Body of pancreas (tissue), 4 donors: ENCODE data around the gene TBX4. TPM values are rescaled to one million over a fixed set of nuclear protein-coding genes. Genes with fewer than 3 reads are reported as not detected.
"Not testable (repeated sequence)": the region's sequence is repeated elsewhere in the genome, so short reads cannot be mapped to it uniquely, and the experiment has no call there.

Experiments used
- ATAC-seq: fragments of 150-250 bp; one replicate; pipeline ENCODE4 v1.9.1; 2016
- DNase-seq, 4 donors: peaks; one replicate each; pipeline ENCODE4 v3.0.0-alpha.2; 2019
- H3K27ac ChIP-seq, 4 donors: fragments of 200-600 bp; sonication (generic); 1 replicate in 3 of 4; 2 replicates in 1 of 4; pipeline versions ENCODE4 v1.5.1 to v1.6.1; 2016 to 2019; ENCODE audit warnings: mild to moderate bottlenecking in 1 of 4, mixed read lengths in 1 of 4, moderate library complexity in 1 of 4
- H3K27me3 ChIP-seq, 2 donors: fragments of 200-600 bp; sonication (generic); one replicate each; pipeline ENCODE4 v1.6.0; 2016; ENCODE audit warnings: mild to moderate bottlenecking in 1 of 2
- H3K36me3 ChIP-seq, 2 donors: fragments of 200-600 bp; sonication (generic); replicated peaks in 1 of 2; 2 replicates each; pipeline ENCODE4 v1.5.1; 2016; ENCODE audit warnings: low read depth in 2 of 2; ENCODE audit not compliant: insufficient read depth in 1 of 2
- H3K4me1 ChIP-seq: fragments of 200-600 bp; sonication (generic); one replicate; pipeline ENCODE4 v1.6.0; 2016
- H3K4me3 ChIP-seq, 2 donors: fragments of 200-600 bp; sonication (generic); 1 replicate in 1 of 2; 2 replicates in 1 of 2; pipeline ENCODE4 v1.5.1; 2016 to 2019
- H3K9me3 ChIP-seq, 3 donors: fragments of 200-600 bp; sonication (generic); 1 replicate in 2 of 3; 2 replicates in 1 of 3; pipeline ENCODE4 v1.5.1; 2016
- CTCF ChIP-seq, 7 experiments: fragments of 450-650 bp in 4 of 7; fragments of 200-600 bp in 3 of 7; sonication (generic) in 3 of 7; IDR thresholded peaks; one replicate each; pipeline ENCODE4 v1.5.1; 2016 to 2019; ENCODE audit warnings: antibody characterized with exemption in 7 of 7
- POLR2A ChIP-seq, 3 donors: fragments of 450-650 bp; IDR thresholded peaks; one replicate each; pipeline ENCODE4 v1.6.1; 2016; ENCODE audit warnings: antibody characterized with exemption in 3 of 3, mild to moderate bottlenecking in 2 of 3
- WGBS, 2 donors: methylation state at CpG; one replicate each; pipeline ENCODE4 v1.1.5; 2017; 5-methylcytosine and 5-hydroxymethylcytosine counted together
- intact Hi-C: fragments of 100-400 bp; cut with DNase I; formaldehyde crosslinking; loops from one replicate; pipeline ENCODE4 v1.15.1; 2023
- total RNA-seq, 2 donors: library from RNA; depleted of rRNA; stranded (reverse); fragments of >200 nt; gene quantifications; one replicate each; pipeline ENCODE4 v1.1.0, GENCODE V29; 2016

The TBX4 gene
- total RNA-seq, 2 donors from 2014 or later = not detected

GRCh38 chr17:61504697-61505096 lies 52.5 kb downstream of the TBX4 start:
- Histone ChIP-seq H3K27ac (no peak overlapping the region), H3K36me3 (no peaks in the 10 kb centered on the region), H3K4me1 (no peaks in the 10 kb centered on the region), H3K9me3 (no peaks in the 10 kb centered on the region), H3K27me3 (no peaks in the 10 kb centered on the region), H3K4me3 (no peak overlapping the region)
- TF ChIP-seq CTCF (IDR thresholded peaks at IDR 0.05) = no peak
- no peak for TF ChIP-seq POLR2A (IDR thresholded peaks at IDR 0.05)
- WGBS, 2 donors = 51 to 62% methylated on average over 2 of the region's 2 CpGs
- intact Hi-C loops = no loop called here
- no peak for DNase-seq
- no peak for ATAC-seq

GRCh38 chr17:61505846-61506627 lies 53.8 kb downstream of the TBX4 start:
- intact Hi-C loops = no loop called here
- no peak overlapping the region for H3K4me3 ChIP-seq
- no peaks in the 10 kb centered on the region for H3K36me3 ChIP-seq
- DNase-seq = no peak
- H3K27ac ChIP-seq = no peak overlapping the region
- WGBS, 2 donors = 64 to 72% methylated on average over 11 of the region's 11 CpGs
- no peak for ATAC-seq
- H3K27me3 ChIP-seq = no peaks in the 10 kb centered on the region
- no peak for TF ChIP-seq CTCF (IDR thresholded peaks at IDR 0.05)
- no peak for TF ChIP-seq POLR2A (IDR thresholded peaks at IDR 0.05)
- H3K9me3 ChIP-seq = no peaks in the 10 kb centered on the region
- H3K4me1 ChIP-seq = no peaks in the 10 kb centered on the region

- H3K27me3 ChIP-seq = no peaks in the 10 kb centered on the region
- H3K9me3 ChIP-seq = no peaks in the 10 kb centered on the region
- TF ChIP-seq CTCF (IDR thresholded peaks at IDR 0.05) (no peak), POLR2A (IDR thresholded peaks at IDR 0.05) (no peak)
- WGBS, 2 donors = 76 to 80% methylated on average over 9 of the region's 9 CpGs
- no peak for ATAC-seq
- no peaks in the 10 kb centered on the region for H3K4me1 ChIP-seq
- intact Hi-C loops = no loop called here
- no peaks in the 10 kb centered on the region for H3K36me3 ChIP-seq
- H3K4me3 ChIP-seq = no peak overlapping the region
- no peak overlapping the region for H3K27ac ChIP-seq
- DNase-seq = no peak
Measured at GRCh38 chr17:61507383-61508066, 55.3 kb downstream of the TBX4 start.

- WGBS, 2 donors = 29 to 33% methylated on average over 5 of the region's 5 CpGs
- no peaks in the 10 kb centered on the region for H3K4me1 ChIP-seq
- H3K9me3 ChIP-seq = no peaks in the 10 kb centered on the region
- H3K27ac ChIP-seq = no peak overlapping the region
- intact Hi-C loops = no loop called here
- ATAC-seq (no peak), DNase-seq (no peak)
- H3K27me3 ChIP-seq = no peaks in the 10 kb centered on the region
- no peaks in the 10 kb centered on the region for H3K36me3 ChIP-seq
- H3K4me3 ChIP-seq = no peak overlapping the region
- TF ChIP-seq CTCF (IDR thresholded peaks at IDR 0.05) (no peak), POLR2A (IDR thresholded peaks at IDR 0.05) (no peak)
Measured at GRCh38 chr17:61508912-61509311, 56.7 kb downstream of the TBX4 start.

- H3K27ac ChIP-seq, intact Hi-C loops, DNase-seq, H3K9me3 ChIP-seq, H3K36me3 ChIP-seq, H3K4me1 ChIP-seq, ATAC-seq, H3K27me3 ChIP-seq, H3K4me3 ChIP-seq: not testable (repeated sequence)
- WGBS, 2 donors = 78% methylated on average over 5 of the region's 5 CpGs
Measured at GRCh38 chr17:61509454-61509853, 57.2 kb downstream of the TBX4 start.
